HepG2 (cell line): ENCODE results near the gene BCLAF1. TPM values are rescaled to one million over a fixed set of nuclear protein-coding genes. Genes with fewer than 3 reads are reported as not detected.

ENCODE experiments used
- ATAC-seq: fragments of 200-7000 bp; cut with Tn5 transposase; 3 replicates; pipeline ENCODE4 v1.9.1; 2020; ENCODE audit warnings: mild to moderate bottlenecking, moderate library complexity
- BruUV-seq: library from RNA; stranded (reverse); fragments of 400-500 nt; replicated peaks from 2 replicates; lab custom pipeline; 2021; lab: Mats Ljungman, UMichigan
- CTCF ChIA-PET: fragments of 300-600 bp; formaldehyde crosslinking; extraction: SDS; loops from one replicate; lab custom pipeline; 2021; ENCODE audit warnings: low total read pairs, inconsistent platforms, low intra/inter-chr PET ratio; lab: Yijun Ruan, JAX
- POLR2A ChIA-PET: fragments of 350-600 bp; sonication (Branson Sonifier 250); formaldehyde crosslinking; loops from one replicate; lab custom pipeline; 2020; ENCODE audit warnings: antibody characterized with exemption, inconsistent platforms; lab: Yijun Ruan, JAX
- DNase-seq: peaks from one replicate; pipeline ENCODE4 v3.0.0-alpha.2; 2015; ENCODE audit warnings: low spot score
- FAIRE-seq: peaks from 3 replicates; lab custom pipeline; 2011; peaks lifted over from hg19 to GRCh38; lab: Jason Lieb, UNC
- H2AFZ ChIP-seq: one replicate; pipeline ENCODE4 v1.6.1; 2011; ENCODE audit warnings: low read length, inconsistent platforms
- H3K27ac ChIP-seq: fragments of 300-600 bp; 3 replicates; pipeline ENCODE4 v1.8.0; 2011; ENCODE audit warnings: mixed run types, mild to moderate bottlenecking, mixed read lengths, low read length, inconsistent platforms; ENCODE audit not compliant: insufficient read depth; ENCODE audit errors: extremely low read length
- H3K27me3 ChIP-seq, 2 experiments: fragments of 200-600 bp in 1 of 2; 2 replicates in 1 of 2; 3 replicates in 1 of 2; pipeline versions ENCODE4 v1.6.0 to v1.8.0; 2011; ENCODE audit warnings: low read length in 2 of 2, mild to moderate bottlenecking in 2 of 2, moderate library complexity in 2 of 2, inconsistent platforms in 1 of 2; ENCODE audit not compliant: insufficient read depth in 2 of 2, control insufficient read depth in 1 of 2
- H3K36me3 ChIP-seq, 2 experiments: fragments of 200-600 bp in 1 of 2; replicated peaks in 1 of 2; 2 replicates in 1 of 2; 3 replicates in 1 of 2; pipeline versions ENCODE4 v1.5.1 to v1.8.0; 2011; ENCODE audit warnings: low read length in 2 of 2, inconsistent platforms in 1 of 2; ENCODE audit not compliant: insufficient read depth in 2 of 2, control insufficient read depth in 1 of 2
- H3K4me1 ChIP-seq: 2 replicates; pipeline ENCODE4 v1.5.1; 2012; ENCODE audit warnings: low read length, inconsistent platforms; ENCODE audit not compliant: insufficient read depth
- H3K4me2 ChIP-seq: 2 replicates; pipeline ENCODE4 v1.6.0; 2011; ENCODE audit warnings: low read depth, low read length, inconsistent platforms
- H3K4me3 ChIP-seq, 3 experiments: fragments of 200-600 bp in 1 of 3; sonication (generic), shearing (Covaris generic) in 1 of 3; replicated peaks in 1 of 3; 2 replicates each; pipeline ENCODE4 v1.5.1; 2011 to 2016; ENCODE audit warnings: low read length in 3 of 3, inconsistent platforms in 2 of 3, low read depth in 2 of 3, mild to moderate bottlenecking in 2 of 3, control low read depth in 1 of 3, mixed read lengths in 1 of 3; ENCODE audit not compliant: insufficient read depth in 1 of 3
- H3K79me2 ChIP-seq: one replicate; pipeline ENCODE4 v1.6.1; 2011; ENCODE audit warnings: low read length, inconsistent platforms; ENCODE audit not compliant: insufficient read depth
- H3K9ac ChIP-seq: 2 replicates; pipeline ENCODE4 v1.6.0; 2011; ENCODE audit warnings: mild to moderate bottlenecking, low read depth, low read length, inconsistent platforms; ENCODE audit not compliant: insufficient read depth
- H3K9me3 ChIP-seq: 2 replicates; pipeline ENCODE4 v1.5.1; 2012; ENCODE audit warnings: mild to moderate bottlenecking, low read length
- H4K20me1 ChIP-seq: 2 replicates; pipeline ENCODE4 v1.6.0; 2011; ENCODE audit warnings: inconsistent platforms, mild to moderate bottlenecking, low read length, moderate library complexity; ENCODE audit not compliant: insufficient read depth
- BRD4 ChIP-seq: sonication (generic); formaldehyde crosslinking; IDR thresholded peaks from 2 replicates; pipeline ENCODE4 v1.4.0; 2020; ENCODE audit warnings: missing genetic modification reagents
- CEBPG ChIP-seq: IDR thresholded peaks from 2 replicates; pipeline ENCODE4 v1.6.1; 2016
- HOXA3 ChIP-seq: sonication (generic); formaldehyde crosslinking; IDR thresholded peaks from 2 replicates; pipeline ENCODE4 v1.5.0; 2020; ENCODE audit warnings: missing genetic modification reagents
- JUNB ChIP-seq: sonication (generic); formaldehyde crosslinking; IDR thresholded peaks from 2 replicates; pipeline ENCODE4 v1.8.0; 2022; ENCODE audit warnings: missing genetic modification reagents, mild to moderate bottlenecking, borderline replicate concordance
- REL ChIP-seq: sonication (generic); formaldehyde crosslinking; conservative IDR thresholded peaks from 2 replicates; pipeline ENCODE4 v1.8.0; 2022; ENCODE audit warnings: mild to moderate bottlenecking, missing genetic modification reagents, moderate library complexity
- RELA ChIP-seq: sonication (generic); formaldehyde crosslinking; IDR thresholded peaks from 2 replicates; pipeline ENCODE4 v1.4.0; 2020; ENCODE audit warnings: missing genetic modification reagents
- SATB2 ChIP-seq: sonication (generic); formaldehyde crosslinking; IDR thresholded peaks from 2 replicates; pipeline ENCODE4 v1.5.0; 2020; ENCODE audit warnings: missing genetic modification reagents
- ZFP62 ChIP-seq: sonication (generic); formaldehyde crosslinking; IDR thresholded peaks from 2 replicates; pipeline ENCODE4 v1.4.0; 2020; ENCODE audit warnings: missing genetic modification reagents
- ZFYVE20 ChIP-seq: sonication (generic); formaldehyde crosslinking; IDR thresholded peaks from 2 replicates; pipeline ENCODE4 v1.8.0; 2023; ENCODE audit warnings: low read depth, mild to moderate bottlenecking, moderate library complexity, missing genetic modification reagents, borderline replicate concordance
- ZNF775 ChIP-seq: sonication (generic); formaldehyde crosslinking; IDR thresholded peaks from 2 replicates; pipeline ENCODE4 v1.4.0; 2020; ENCODE audit warnings: missing genetic modification reagents, mild to moderate bottlenecking, moderate library complexity, borderline replicate concordance
- WGBS: methylation state at CpG from one replicate; pipeline ENCODE4 v1.1.6; 2017; ENCODE audit warnings: low lambda C conversion rate; 5-methylcytosine and 5-hydroxymethylcytosine counted together
- in situ Hi-C: cut with HindIII; loops from 2 replicates; pipeline ENCODE4 v1.10.0; 2017; ENCODE audit warnings: low pct_unique_long_range_greater_than_20kb; ENCODE audit not compliant: extremely low pct_ligation_motif_present
- intact Hi-C: fragments of 100-400 bp; cut with micrococcal nuclease; formaldehyde crosslinking; loops from one replicate; pipeline ENCODE4 v1.10.0; 2022; ENCODE audit not compliant: unreplicated experiment
- polyA plus RNA-seq, 8 experiments: library from polyadenylated mRNA; depleted of rRNA in 3 of 8; stranded (reverse) in 7 of 8; unstranded in 1 of 8; fragments of >200 nt; fragmentation: Illumina TruSeq in 4 of 8; extraction: Trizol in 4 of 8; gene quantifications; 2 replicates each; pipeline versions ENCODE4 v1.2.1 to v1.2.3, GENCODE V29; 2011 to 2016; ENCODE audit warnings: low read depth in 4 of 8, missing spikeins in 1 of 8, mixed read lengths in 1 of 8; ENCODE audit not compliant: insufficient read depth in 1 of 8
- total RNA-seq, 5 experiments: library from RNA; depleted of rRNA; stranded (reverse); fragments of >200 nt; fragmentation: Illumina TruSeq; extraction: Trizol; gene quantifications; 2 replicates each; pipeline ENCODE4 v1.2.3, GENCODE V29; 2016; ENCODE audit warnings: low read depth in 1 of 5
- TF ChIP-seq, protein P1 (sequence below): sonication (generic); formaldehyde crosslinking; IDR thresholded peaks from 2 replicates; pipeline ENCODE4 v1.4.0; 2020; ENCODE audit warnings: missing genetic modification reagents

The BCLAF1 gene
- total and polyA plus RNA-seq, 2 of the 13 experiments (the other 11 are each of a cell fraction or from before 2014, with no cell fraction given) = 55.3 to 292 TPM

DNA sequence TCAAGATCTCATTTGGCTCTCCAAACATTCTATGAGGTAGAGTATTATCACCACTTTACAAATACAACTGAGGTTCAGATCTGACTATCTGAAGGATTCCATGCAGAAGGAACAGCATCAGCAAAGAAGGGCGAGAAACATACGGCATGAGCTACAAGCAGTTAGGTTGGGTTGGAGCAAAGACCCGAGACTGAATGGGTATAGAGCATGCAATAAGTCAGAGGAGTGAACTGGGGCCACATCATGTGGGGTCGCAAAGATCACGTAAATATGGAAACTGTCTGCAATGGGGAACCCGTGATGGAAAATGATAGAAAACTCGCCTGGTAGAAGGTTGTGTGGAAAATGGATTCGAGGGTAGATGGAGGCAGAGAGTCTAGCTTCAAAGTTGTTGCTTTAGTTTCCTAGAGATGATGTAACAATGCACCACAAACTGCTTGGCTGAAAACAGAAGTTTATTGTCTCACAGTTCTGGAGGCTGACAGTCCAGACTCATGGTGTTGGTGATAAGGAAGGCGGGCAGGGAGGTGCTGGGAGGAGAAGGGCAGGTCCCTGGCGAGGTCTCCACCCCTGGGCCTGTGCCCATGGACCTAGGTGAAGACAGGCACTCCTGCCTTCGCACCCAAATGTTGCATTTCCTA lies 44.3 kb upstream of the BCLAF1 start:
- Histone ChIP-seq H4K20me1 (no peaks in the 10 kb centered on the region), H3K9me3 (no peaks in the 10 kb centered on the region), H3K4me2 (peak overlapping the region; percentile 33; the same call in 1 of the 2 replicates), H3K4me1 (peaks cover 14% of the 10 kb centered on the region; the same call in 1 of the 2 replicates), H2AFZ (no peak overlapping the region), H3K9ac (no peak overlapping the region), H3K27ac (no peak overlapping the region), H3K36me3 (no peaks in the 10 kb centered on the region), H3K4me3 (no peak overlapping the region), H3K27me3 (peaks cover 2 to 21% of the 10 kb centered on the region in 2 experiments; a peak in 3 of 5 replicates), H3K79me2 (no peaks in the 10 kb centered on the region)
- intact Hi-C loops (no loop called here), in situ Hi-C loops (no loop called here)
- no peak for DNase-seq
- peak; percentile 13; the same call in 1 of the 3 replicates for ATAC-seq
- ChIA-PET POLR2A (no interaction called here), CTCF (no interaction called here)
- WGBS = 45% methylated on average over 11 of the region's 11 CpGs
- TF ChIP-seq REL (CRISPR knock-in tag) (no peak), CEBPG (CRISPR knock-in tag) (0 out of 2 replicates have a peak, but pooled peaks have one; percentile 8)
- no TSS peak for BruUV-seq
- no peak for FAIRE-seq

DNA sequence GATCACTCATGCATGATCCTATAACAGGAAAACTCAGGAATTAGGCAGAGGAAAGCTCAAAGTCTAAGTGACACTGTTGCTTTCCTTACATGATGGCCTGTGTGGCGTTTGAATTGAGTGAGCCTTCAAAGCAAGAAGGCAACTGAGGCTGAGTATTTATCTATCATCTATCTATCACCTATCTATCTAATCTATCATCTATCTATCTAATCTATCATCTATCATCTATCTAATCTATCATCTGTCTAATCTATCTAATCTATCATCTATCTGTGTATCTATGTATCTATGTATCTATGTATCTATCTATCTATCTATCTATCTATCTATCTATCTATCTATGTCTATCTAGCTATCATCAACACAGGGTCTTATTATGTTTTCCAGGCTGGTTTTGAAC lies 41.8 kb upstream of the BCLAF1 start:
- no peak overlapping the region for H3K4me3 ChIP-seq
- H3K9ac ChIP-seq = no peak overlapping the region
- FAIRE-seq (no peak), ATAC-seq (no peak), DNase-seq (no peak)
- no TSS peak for BruUV-seq
- ChIA-PET POLR2A (no interaction called here), CTCF (no interaction called here)
- 8% methylated on average over 1 of the region's 1 CpG for WGBS
- no peak for TF ChIP-seq RELA (CRISPR knock-in tag)
- no peak for TF ChIP-seq BRD4
- TF ChIP-seq ZFP62 (CRISPR knock-in tag) = no peak
- no peak for TF ChIP-seq JUNB (CRISPR knock-in tag)
- TF ChIP-seq HOXA3 (CRISPR knock-in tag) = no peak
- no peak for TF ChIP-seq ZFYVE20 (CRISPR knock-in tag)
- TF ChIP-seq ZNF775 = no peak
- TF ChIP-seq, protein P1, sequence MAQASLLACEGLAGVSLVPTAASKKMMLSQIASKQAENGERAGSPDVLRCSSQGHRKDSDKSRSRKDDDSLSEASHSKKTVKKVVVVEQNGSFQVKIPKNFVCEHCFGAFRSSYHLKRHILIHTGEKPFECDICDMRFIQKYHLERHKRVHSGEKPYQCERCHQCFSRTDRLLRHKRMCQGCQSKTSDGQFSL (CRISPR knock-in tag) = no peak
- TF ChIP-seq SATB2 (CRISPR knock-in tag) = no peak
- peaks cover 2 to 21% of the 10 kb centered on the region in 2 experiments; a peak in 3 of 5 replicates for H3K27me3 ChIP-seq
- intact Hi-C loops = no loop called here
- H3K36me3 ChIP-seq = no peaks in the 10 kb centered on the region
- no peak overlapping the region for H3K27ac ChIP-seq
- H3K4me1 ChIP-seq = peaks cover 14% of the 10 kb centered on the region; the same call in 1 of the 2 replicates
- no peaks in the 10 kb centered on the region for H4K20me1 ChIP-seq
- no peak overlapping the region for H3K4me2 ChIP-seq
- H2AFZ ChIP-seq = no peak overlapping the region
- H3K79me2 ChIP-seq = no peaks in the 10 kb centered on the region
- in situ Hi-C loops = no loop called here
- H3K9me3 ChIP-seq = no peaks in the 10 kb centered on the region
